Activated CD8-positive, alpha-beta memory T cell treated with anti-CD3 and anti-CD28 coated beads for 48 hours (primary cell): ENCODE data around the gene ADGRL1.
"Not testable (repeated sequence)": the region's sequence is repeated elsewhere in the genome, so short reads cannot be mapped to it uniquely, and the experiment has no call there.

Experiments used
- DNase-seq, 3 experiments: peaks; one replicate each; pipeline ENCODE4 v3.0.0-alpha.2; 2020; ENCODE audit warnings: low read depth in 2 of 3, low spot score in 2 of 3

Gene ADGRL1

DNA sequence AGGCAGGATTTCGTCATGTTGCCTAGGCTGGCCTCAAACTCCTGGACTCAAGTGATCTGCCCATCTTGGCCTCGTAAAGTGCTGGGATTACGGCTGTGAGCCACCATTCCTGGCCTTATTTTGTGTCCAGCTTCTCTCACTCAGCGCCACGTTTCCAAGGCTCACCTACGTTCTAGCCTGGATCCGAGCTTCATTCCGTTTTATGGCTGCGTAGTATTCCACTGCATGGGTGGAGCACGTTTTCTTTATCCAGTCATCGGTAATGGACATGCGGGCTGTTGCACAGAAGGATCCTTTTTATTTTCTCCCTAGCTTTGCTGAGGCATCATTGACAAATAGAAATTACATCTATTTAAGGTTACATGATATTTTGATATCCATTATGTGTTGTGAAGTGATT is 16.6 kb downstream of the ADGRL1 start:
- DNase-seq = no peak

- not testable (repeated sequence) for DNase-seq
These were observed 17.9 kb downstream of the ADGRL1 start for GRCh38 chr19:14188086-14188485.

- DNase-seq = no peak
These were observed 18.4 kb downstream of the ADGRL1 start for GRCh38 chr19:14187561-14187960.

DNA sequence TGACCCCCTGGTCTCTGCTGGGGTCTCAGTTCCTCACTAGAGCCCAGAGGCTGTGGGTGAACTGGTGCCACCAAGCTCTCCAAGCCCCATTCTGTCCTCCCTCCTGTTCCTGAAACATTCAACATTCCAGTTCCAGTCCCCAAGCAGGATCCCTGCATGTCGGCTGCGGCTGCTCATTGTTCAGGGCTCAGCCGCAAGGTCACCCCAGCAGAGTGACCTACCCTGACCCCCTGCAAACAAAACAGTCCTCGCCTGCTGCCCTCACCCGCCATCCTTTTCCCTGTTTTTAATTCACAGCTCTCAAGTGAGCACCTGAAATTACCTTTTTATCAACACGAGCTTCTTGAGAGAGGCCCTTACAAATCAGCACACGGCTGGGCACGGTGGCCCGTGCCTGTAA is 19.3 kb downstream of the ADGRL1 start:
- DNase-seq = not testable (repeated sequence)

GRCh38 chr19:14185691-14186090 is 20.3 kb downstream of the ADGRL1 start:
- DNase-seq = not testable (repeated sequence)

DNA sequence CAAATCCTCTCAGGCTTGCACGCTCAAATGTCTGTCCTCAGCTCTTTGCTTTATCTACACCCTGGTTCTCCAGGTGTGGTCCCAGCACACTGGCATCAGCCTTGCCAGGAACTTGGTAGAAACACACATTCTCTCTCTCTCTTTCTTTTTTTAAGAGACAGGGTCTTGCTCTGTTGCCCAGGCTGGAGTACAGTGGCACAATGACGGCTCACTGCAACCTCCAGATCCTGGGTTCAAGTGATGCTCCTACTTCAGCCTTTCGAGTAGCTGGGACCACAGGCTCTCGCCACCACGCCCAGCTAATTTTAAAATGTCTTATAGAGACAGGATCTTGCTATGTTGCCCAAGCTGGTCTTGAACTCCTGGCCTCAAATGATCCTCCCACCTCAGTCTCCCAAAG is 20.8 kb downstream of the ADGRL1 start:
- DNase-seq = no peak

DNA sequence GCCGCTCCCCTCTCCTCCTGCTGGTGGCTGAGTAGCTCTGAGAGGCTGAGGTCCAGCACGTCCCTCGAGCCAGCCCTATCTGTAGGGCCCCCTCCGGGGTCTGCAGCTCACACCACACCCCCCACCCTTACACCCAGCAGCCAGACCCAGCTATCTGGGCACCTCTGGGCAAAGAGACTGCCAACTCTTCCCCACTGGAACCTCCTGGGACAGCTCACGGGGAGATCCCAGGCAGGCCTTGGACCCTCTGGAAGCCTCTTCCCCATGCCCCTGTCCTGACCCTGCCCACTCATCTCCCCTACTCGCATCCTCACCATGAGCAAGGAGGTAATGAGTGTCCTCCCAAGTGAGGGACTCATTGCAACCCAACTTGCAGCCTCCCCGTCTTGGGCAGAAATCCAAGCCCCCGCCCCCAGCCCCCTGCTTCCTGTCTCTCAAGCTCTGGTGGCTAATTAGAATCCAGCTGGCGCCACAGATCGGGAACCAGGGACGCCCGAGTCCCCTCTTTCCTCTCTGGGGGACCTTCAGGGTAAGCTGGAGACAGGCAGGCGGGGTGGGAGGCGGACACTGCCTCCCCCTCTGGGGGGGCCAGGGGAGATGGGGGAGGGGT is 22.1 kb downstream of the ADGRL1 start:
- no peak for DNase-seq

DNA sequence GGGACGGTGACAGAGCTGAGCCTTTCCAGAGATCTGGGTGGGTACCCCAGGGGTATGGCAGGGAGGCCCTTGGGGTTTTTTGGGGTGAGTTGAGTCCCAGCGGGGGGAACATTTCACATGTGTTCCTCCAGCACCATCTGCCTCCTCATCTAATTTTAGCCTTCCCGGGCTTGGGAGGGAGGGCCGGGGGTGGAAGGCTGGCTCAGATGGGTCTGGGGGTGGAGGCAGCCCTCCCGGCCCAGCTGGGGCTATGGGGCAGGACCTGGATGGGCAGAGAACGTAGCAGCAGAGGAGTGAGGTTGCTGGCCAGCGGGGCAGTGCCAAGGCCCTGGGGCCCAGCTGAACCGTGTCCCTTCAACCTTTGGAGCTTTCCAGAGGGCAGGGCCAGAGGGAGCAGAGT is 23.5 kb downstream of the ADGRL1 start:
- no peak for DNase-seq

DNA sequence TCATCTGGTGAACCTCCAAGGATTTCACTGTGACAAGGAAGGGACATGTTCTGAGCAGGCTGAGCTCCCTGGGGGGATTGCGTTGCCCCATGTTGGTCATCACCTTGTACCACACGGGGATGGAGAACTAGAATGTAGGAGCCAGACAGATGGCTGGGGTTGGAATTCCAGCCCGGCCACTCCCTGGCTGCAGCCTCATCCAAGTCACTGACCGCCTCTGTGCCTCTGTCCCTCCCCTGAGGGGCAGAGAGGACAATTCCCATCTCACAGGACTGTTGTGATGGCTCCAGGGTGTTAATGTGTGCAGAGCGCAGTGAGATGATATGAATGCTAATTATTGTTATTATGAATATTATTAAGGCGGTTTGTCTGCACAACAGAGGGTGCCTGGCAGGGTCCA is 24.1 kb downstream of the ADGRL1 start:
- no peak for DNase-seq

DNA sequence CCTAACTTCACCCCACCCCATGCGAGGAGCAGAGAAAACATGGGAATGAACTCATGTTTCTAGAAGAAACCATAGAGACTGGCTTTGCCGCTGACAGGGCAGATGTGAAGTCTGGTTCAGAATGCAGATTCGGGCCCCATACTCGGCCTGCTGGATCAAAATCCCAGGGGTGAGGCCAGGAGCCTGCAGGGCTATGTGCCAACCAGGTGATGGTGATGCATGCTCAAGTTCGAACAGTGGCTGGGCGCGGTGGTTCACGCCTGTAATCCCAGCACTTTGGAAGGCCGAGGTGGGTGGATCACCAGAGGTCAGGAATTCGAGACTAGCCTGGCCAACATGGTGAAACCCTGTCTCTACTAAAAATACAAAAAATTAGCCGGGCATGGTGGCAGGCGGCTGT is 24.8 kb downstream of the ADGRL1 start:
- not testable (repeated sequence) for DNase-seq

- no peak for DNase-seq
These were observed 28.4 kb downstream of the ADGRL1 start for GRCh38 chr19:14177496-14178074.

- no peak for DNase-seq
These were observed 30.6 kb downstream of the ADGRL1 start for GRCh38 chr19:14175351-14175792.

- no peak for DNase-seq
These were observed 31.1 kb downstream of the ADGRL1 start for GRCh38 chr19:14174883-14175282.

- no peak for DNase-seq
These were observed 37.0 kb downstream of the ADGRL1 start for GRCh38 chr19:14168993-14169392.

DNA sequence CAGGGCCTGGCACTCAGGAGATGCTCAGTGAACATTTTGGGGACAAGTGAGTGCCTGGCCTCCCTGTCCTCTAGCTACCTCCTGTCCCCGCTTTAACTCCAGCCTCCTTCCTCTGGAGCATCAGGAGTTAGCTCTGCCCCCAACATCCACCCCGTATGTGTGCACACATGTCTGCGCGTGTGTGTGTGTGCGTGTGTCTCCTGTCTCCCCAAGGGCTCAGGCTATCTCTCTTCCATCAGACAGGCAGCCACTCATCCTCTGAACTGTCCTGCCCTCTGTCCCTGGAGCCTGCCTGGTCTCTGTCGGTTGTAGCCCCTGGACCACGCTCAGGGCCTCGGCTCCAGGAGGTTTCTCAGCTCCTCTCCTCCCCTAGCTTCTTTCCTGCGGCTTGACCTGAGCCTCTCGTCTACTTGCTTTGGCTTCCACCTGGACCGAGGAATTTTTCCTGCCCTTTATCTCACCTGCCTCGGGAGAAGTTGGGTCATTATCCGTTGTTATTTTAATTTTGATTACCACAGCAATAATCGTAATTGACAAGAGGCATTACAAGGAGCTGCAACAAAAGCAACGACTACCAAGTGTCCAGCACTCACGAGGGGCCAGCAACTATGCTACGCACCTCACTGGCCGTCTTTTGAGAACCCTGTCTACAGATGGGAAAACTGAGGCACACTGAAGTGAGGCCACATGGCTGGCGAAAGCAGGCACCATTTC is 37.6 kb downstream of the ADGRL1 start:
- no peak for DNase-seq

DNA sequence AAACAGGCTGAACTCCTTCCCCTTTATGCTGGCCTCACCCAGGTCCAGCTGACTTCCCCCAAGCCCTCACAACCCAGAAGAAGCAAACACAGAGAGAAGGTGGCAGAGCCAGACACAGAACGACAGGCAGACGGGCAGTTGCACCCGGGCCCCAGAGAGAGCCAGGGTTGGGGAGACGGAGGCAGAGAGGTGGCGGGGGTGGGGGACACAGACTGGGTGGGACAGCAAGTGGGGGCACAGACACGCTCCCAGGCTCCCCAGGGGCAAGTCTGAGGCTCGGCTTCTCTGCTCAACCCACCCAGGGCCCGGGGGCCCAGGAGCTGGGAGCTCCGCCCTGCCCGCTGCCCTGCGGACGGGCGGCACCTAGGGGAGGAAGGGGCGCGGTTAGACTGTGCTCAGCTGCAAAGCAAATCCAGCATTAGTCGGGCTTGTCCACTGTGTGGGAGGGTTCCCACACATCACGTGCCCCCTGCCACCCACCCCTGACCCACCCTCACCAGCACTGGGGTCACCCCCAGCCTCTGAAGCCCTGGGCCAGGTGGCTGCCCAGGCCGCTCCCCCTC is 38.3 kb downstream of the ADGRL1 start:
- no peak for DNase-seq

DNA sequence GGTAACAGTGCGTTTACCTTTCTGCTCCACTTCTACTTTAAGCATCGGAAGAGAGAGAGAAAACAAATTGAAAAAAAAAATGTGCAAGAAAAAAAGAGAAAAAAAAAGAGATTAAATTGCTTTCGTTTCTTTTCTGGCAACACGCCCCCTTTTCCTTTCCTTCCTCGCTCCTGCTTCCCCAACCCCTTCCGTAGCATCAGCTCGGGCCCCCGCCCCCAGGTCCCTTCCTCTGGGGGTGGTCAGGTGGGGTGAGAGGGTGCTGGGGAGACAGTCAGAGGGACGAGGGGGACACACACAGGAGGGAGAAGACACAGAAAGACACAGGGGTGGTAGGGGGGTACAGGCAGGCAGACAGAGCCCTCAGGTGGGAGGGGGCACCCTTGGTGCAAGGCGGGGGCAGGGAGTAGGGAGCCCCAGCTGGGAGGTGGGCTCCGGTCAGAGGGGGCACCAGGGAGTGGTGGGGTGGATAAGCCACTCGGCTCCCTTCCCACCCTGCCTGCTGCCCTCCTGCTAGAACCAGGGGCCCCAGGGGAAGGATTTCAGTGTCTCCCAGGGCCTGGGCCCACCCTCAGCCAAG is 38.9 kb downstream of the ADGRL1 start:
- DNase-seq = no peak

DNA sequence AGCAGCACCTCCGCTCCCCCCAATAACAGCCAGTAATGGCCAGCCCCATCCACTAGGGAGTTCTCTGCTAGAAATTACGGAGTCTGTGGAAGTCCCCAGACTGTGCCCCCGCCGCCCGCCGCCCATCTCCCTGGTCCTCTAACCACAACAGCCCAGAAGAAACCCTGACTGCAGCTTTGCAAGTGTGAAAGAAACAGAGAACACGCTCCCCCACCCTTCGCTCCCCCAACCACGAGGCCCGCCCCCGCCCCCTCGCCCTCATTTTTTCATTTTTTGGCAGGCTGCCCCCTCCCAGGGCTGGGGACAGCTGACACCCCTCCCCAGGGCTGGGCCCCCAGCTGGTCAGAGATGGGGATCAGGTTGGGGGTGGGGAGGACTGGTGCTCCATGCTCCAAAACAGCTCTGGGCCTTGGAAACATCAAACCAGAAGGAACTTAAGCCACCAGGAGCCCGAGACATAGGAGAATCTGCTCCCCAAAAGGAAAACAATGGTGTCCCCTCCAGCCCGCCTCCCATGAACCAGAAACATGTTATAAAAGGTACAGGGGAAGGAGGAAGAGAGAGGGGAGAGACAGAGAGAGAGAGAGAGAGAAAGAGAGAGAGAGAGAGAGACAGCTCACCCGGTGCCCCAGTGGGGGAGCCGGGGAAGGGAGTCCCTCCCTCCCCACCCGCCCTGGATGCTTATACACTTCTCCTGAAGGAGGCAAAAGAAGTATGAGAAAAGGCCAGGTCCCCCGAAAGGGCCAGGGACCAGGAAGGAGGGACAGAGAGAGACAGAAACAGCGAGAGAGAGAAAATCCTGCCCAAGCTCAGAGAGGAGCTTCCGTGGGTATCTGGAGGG is 39.8 kb downstream of the ADGRL1 start:
- DNase-seq = no peak

DNA sequence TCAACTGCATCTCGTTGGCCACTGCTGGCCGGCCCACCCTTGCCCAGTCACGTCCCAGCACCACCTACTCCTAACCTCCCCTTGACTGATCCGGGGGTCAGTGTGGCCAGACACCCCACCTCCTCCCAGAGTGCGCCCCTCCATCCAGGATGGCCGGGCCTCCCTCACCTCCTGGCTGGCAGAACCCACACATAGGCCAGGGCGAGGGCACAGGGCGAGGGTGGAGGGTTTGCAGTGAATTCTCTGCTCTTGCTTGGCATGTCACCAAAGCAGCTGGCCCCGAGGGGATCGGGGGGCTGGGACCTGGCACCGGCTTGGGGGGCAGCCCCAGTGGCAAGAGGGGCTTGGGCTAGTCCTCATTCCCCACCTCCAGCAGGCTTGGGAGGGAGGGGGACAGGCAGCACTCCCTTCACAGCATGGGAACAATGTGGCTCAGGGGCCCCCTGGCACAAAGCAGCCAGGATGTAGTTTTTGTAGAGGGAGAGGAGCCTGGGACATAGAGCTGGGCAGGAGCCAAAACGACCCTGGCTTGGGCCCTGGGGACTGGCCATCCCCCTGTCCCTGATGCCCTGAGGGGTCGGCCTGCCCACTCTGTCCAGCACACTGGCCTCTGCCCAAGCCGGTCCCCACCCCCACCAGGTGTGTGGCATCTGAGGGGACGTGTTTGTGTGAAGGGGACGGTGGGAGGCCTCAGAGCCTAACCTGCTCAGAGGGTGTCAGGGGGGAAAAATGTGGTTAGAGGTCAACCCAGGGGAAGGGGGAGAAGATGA is 41.1 kb downstream of the ADGRL1 start:
- no peak for DNase-seq

- DNase-seq = no peak
These were observed 41.9 kb downstream of the ADGRL1 start for GRCh38 chr19:14164082-14164481.
